ENCODE results near the gene BRD2.

BRD2 gene

GRCh38 chr6:32954986-32955802 lies 13.2 kb upstream of the BRD2 start:
- Mint-ChIP-seq H3K4me3 (peak overlapping the region; percentile 4), H3K27me3 (no peaks in the 10 kb centered on the region), H3K36me3 (peaks cover 11% of the 10 kb centered on the region), H3K9me3 (no peaks in the 10 kb centered on the region), H3K27ac (peak overlapping the region; percentile 35), H3K4me1 (peaks cover 58% of the 10 kb centered on the region)
- no peak for ATAC-seq (ENCODE audit: low read depth)
- peak in 1 of 2 donors; percentile 12 for DNase-seq (ENCODE audit: low spot score in 2 of 2)

- H3K27me3 Mint-ChIP-seq: no peaks in the 10 kb centered on the region
- peaks cover 53% of the 10 kb centered on the region for H3K4me1 Mint-ChIP-seq
- peak overlapping the region; percentile 35 for H3K27ac Mint-ChIP-seq
- peak overlapping the region; percentile 4 for H3K4me3 Mint-ChIP-seq
- H3K36me3 Mint-ChIP-seq: peaks cover 10% of the 10 kb centered on the region
- DNase-seq (ENCODE audit: low spot score in 2 of 2) (peak in 1 of 2 donors; percentile 7), ATAC-seq (ENCODE audit: low read depth) (no peak)
- H3K9me3 Mint-ChIP-seq: no peaks in the 10 kb centered on the region
Measured at GRCh38 chr6:32956176-32956575, 12.2 kb upstream of the BRD2 start.

GRCh38 chr6:32960563-32960962 lies 7.8 kb upstream of the BRD2 start:
- H3K27me3 Mint-ChIP-seq: no peaks in the 10 kb centered on the region
- ATAC-seq (ENCODE audit: low read depth): no peak
- no peak overlapping the region for H3K4me3 Mint-ChIP-seq
- peak overlapping the region; percentile 7 for H3K27ac Mint-ChIP-seq
- no peak for DNase-seq (ENCODE audit: low spot score in 2 of 2)
- H3K36me3 Mint-ChIP-seq: peaks cover 8% of the 10 kb centered on the region
- H3K9me3 Mint-ChIP-seq: no peaks in the 10 kb centered on the region
- H3K4me1 Mint-ChIP-seq: peaks cover 48% of the 10 kb centered on the region

- Mint-ChIP-seq H3K36me3 (peaks cover 8% of the 10 kb centered on the region), H3K9me3 (no peaks in the 10 kb centered on the region), H3K27me3 (no peaks in the 10 kb centered on the region), H3K4me1 (peaks cover 50% of the 10 kb centered on the region), H3K4me3 (no peak overlapping the region), H3K27ac (no peak overlapping the region)
- ATAC-seq (ENCODE audit: low read depth) (no peak), DNase-seq (ENCODE audit: low spot score in 2 of 2) (no peak)
Measured at GRCh38 chr6:32962213-32962826, 6.1 kb upstream of the BRD2 start.

- Mint-ChIP-seq H3K27me3 (no peaks in the 10 kb centered on the region), H3K9me3 (no peaks in the 10 kb centered on the region), H3K4me3 (no peak overlapping the region), H3K4me1 (peaks cover 52% of the 10 kb centered on the region), H3K27ac (no peak overlapping the region), H3K36me3 (peaks cover 4% of the 10 kb centered on the region)
- ATAC-seq (ENCODE audit: low read depth) (no peak), DNase-seq (ENCODE audit: low spot score in 2 of 2) (no peak)
Measured at GRCh38 chr6:32963866-32964265, 4.5 kb upstream of the BRD2 start.

GRCh38 chr6:32964776-32965175 lies 3.6 kb upstream of the BRD2 start:
- Mint-ChIP-seq H3K9me3 (no peaks in the 10 kb centered on the region), H3K36me3 (peaks cover under 1% of the 10 kb centered on the region), H3K27ac (peak overlapping the region; percentile 17), H3K4me3 (no peak overlapping the region), H3K4me1 (peaks cover 49% of the 10 kb centered on the region), H3K27me3 (no peaks in the 10 kb centered on the region)
- DNase-seq (ENCODE audit: low spot score in 2 of 2) (no peak), ATAC-seq (ENCODE audit: low read depth) (no peak)

GRCh38 chr6:32967151-32968091 lies 973 bp upstream of the BRD2 start:
- H3K36me3 Mint-ChIP-seq: peaks cover 4% of the 10 kb centered on the region
- peak overlapping the region; percentile 99 for H3K27ac Mint-ChIP-seq
- peaks cover 32% of the 10 kb centered on the region for H3K4me1 Mint-ChIP-seq
- DNase-seq (ENCODE audit: low spot score in 2 of 2) (peak; percentile 26 to 44), ATAC-seq (ENCODE audit: low read depth) (no peak)
- peak overlapping the region; percentile 98 for H3K4me3 Mint-ChIP-seq
- no peaks in the 10 kb centered on the region for H3K9me3 Mint-ChIP-seq
- H3K27me3 Mint-ChIP-seq: no peaks in the 10 kb centered on the region

- peak overlapping the region; percentile 99 for H3K27ac Mint-ChIP-seq
- H3K27me3 Mint-ChIP-seq: no peaks in the 10 kb centered on the region
- ATAC-seq (ENCODE audit: low read depth) (no peak), DNase-seq (ENCODE audit: low spot score in 2 of 2) (peak; percentile 36 to 55)
- no peaks in the 10 kb centered on the region for H3K9me3 Mint-ChIP-seq
- H3K4me1 Mint-ChIP-seq: peaks cover 30% of the 10 kb centered on the region
- H3K4me3 Mint-ChIP-seq: peak overlapping the region; percentile 98
- peaks cover 20% of the 10 kb centered on the region for H3K36me3 Mint-ChIP-seq
Measured at GRCh38 chr6:32968867-32969684, 682 bp downstream of the BRD2 start.

- Mint-ChIP-seq H3K27me3 (no peaks in the 10 kb centered on the region), H3K9me3 (no peaks in the 10 kb centered on the region), H3K27ac (peak overlapping the region; percentile 99), H3K36me3 (peaks cover 24% of the 10 kb centered on the region), H3K4me3 (peak overlapping the region; percentile 98), H3K4me1 (peaks cover 35% of the 10 kb centered on the region)
- no peak for ATAC-seq (ENCODE audit: low read depth)
- peak in 1 of 2 donors; percentile 63 for DNase-seq (ENCODE audit: low spot score in 2 of 2)
Measured at GRCh38 chr6:32969685-32970412, 1.5 kb downstream of the BRD2 start.

GRCh38 chr6:32970413-32971241 lies 2.2 kb downstream of the BRD2 start:
- Mint-ChIP-seq H3K36me3 (peaks cover 27% of the 10 kb centered on the region), H3K4me3 (peak overlapping the region; percentile 98), H3K27ac (peak overlapping the region; percentile 99), H3K9me3 (no peaks in the 10 kb centered on the region), H3K4me1 (peaks cover 37% of the 10 kb centered on the region), H3K27me3 (no peaks in the 10 kb centered on the region)
- peak; percentile 55 to 71 for DNase-seq (ENCODE audit: low spot score in 2 of 2)
- peak; percentile 0 for ATAC-seq (ENCODE audit: low read depth)

GRCh38 chr6:32971242-32971580 lies 2.8 kb downstream of the BRD2 start:
- peaks cover 29% of the 10 kb centered on the region for H3K36me3 Mint-ChIP-seq
- peaks cover 38% of the 10 kb centered on the region for H3K4me1 Mint-ChIP-seq
- H3K27ac Mint-ChIP-seq: peak overlapping the region; percentile 99
- ATAC-seq (ENCODE audit: low read depth): no peak
- no peaks in the 10 kb centered on the region for H3K27me3 Mint-ChIP-seq
- peak overlapping the region; percentile 98 for H3K4me3 Mint-ChIP-seq
- DNase-seq (ENCODE audit: low spot score in 2 of 2): no peak
- no peaks in the 10 kb centered on the region for H3K9me3 Mint-ChIP-seq

All from memory B cell (primary cell).